HAP-1 (cell line): Measurements from ENCODE around the gene DNM2.
"Not testable (repeated sequence)": the region's sequence is repeated elsewhere in the genome, so short reads cannot be mapped to it uniquely, and the experiment has no call there.

Experiments
- DNase-seq, 2 experiments: peaks; one replicate each; pipeline ENCODE4 v3.0.0-alpha.2; 2016 to 2020; ENCODE audit warnings: low spot score in 2 of 2
- H3K27me3 ChIP-seq: fragments of 250-450 bp; sonication (Bioruptor Pico); 2 replicates; pipeline ENCODE4 v1.5.1; 2020; ENCODE audit warnings: low read depth, mild to moderate bottlenecking, moderate library complexity
- H3K36me3 ChIP-seq: fragments of 250-450 bp; sonication (Bioruptor Pico); replicated peaks from 2 replicates; pipeline ENCODE4 v1.5.1; 2020; ENCODE audit warnings: mild to moderate bottlenecking
- H3K4me1 ChIP-seq: fragments of 250-450 bp; sonication (Bioruptor Pico); 2 replicates; pipeline ENCODE4 v1.5.1; 2020; ENCODE audit warnings: mild to moderate bottlenecking
- H3K4me3 ChIP-seq: fragments of 250-450 bp; sonication (Bioruptor Pico); 2 replicates; pipeline ENCODE4 v1.5.1; 2020; ENCODE audit warnings: mild to moderate bottlenecking, moderate library complexity
- H3K9me3 ChIP-seq: fragments of 250-450 bp; sonication (Bioruptor Pico); 2 replicates; pipeline ENCODE4 v1.5.1; 2020; ENCODE audit warnings: mild to moderate bottlenecking, moderate library complexity
- in situ Hi-C: fragments of 300-500 bp; cut with MboI; formaldehyde crosslinking; loops from 3 replicates; pipeline ENCODE4 v1.14.3; 2020; ENCODE audit warnings: low sequenced_read_pairs, inconsistent platforms, mixed read lengths

The DNM2 gene

DNA sequence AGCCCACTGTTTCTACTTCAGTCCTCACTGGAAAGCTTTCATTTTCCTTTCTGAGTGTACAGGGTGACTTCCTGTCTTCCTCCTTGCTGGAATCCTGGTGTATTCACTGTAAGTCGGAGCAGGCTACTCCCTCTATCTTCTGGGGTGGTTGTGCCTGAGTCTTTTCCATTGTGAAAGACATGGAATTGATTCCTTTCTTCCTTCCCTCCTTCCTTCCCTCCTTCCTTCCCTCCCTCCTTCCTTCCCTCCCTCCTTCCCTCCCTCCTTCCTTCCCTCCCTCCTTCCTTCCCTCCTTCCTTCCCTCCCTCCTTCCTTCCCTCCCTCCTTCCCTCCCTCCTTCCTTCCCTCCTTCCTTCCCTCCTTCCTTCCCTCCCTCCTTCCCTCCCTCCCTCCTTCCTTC, 40.2 kb downstream of the DNM2 start:
- H3K9me3 ChIP-seq, H3K27me3 ChIP-seq, H3K4me3 ChIP-seq, in situ Hi-C loops, H3K4me1 ChIP-seq, DNase-seq: not testable (repeated sequence)
- peaks cover 16% of the 10 kb centered on the region for H3K36me3 ChIP-seq

DNA sequence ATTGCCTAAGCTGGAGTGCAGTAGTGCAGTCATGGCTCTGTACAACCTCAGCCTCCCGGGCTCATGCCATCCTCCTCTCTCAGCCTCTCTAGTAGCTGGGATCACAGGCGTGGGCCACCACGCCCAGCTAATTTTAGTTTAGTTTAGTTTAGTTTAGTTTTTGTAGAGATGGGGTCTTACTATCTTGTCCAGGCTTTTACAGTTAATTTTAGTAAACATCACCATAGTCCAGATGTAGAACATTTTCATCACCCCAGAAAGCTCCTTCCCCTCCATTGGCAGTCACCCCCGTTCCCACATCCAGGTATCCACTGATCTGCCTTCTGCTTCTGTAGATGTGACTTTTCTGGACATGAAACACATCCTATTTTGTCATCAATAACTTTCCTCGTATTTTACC, 41.1 kb downstream of the DNM2 start:
- no peak overlapping the region for H3K4me3 ChIP-seq
- no peaks in the 10 kb centered on the region for H3K27me3 ChIP-seq
- H3K36me3 ChIP-seq, result peaks cover 16% of the 10 kb centered on the region
- no peaks in the 10 kb centered on the region for H3K9me3 ChIP-seq
- no peak for DNase-seq
- in situ Hi-C loops, result no loop called here
- no peaks in the 10 kb centered on the region for H3K4me1 ChIP-seq

DNA sequence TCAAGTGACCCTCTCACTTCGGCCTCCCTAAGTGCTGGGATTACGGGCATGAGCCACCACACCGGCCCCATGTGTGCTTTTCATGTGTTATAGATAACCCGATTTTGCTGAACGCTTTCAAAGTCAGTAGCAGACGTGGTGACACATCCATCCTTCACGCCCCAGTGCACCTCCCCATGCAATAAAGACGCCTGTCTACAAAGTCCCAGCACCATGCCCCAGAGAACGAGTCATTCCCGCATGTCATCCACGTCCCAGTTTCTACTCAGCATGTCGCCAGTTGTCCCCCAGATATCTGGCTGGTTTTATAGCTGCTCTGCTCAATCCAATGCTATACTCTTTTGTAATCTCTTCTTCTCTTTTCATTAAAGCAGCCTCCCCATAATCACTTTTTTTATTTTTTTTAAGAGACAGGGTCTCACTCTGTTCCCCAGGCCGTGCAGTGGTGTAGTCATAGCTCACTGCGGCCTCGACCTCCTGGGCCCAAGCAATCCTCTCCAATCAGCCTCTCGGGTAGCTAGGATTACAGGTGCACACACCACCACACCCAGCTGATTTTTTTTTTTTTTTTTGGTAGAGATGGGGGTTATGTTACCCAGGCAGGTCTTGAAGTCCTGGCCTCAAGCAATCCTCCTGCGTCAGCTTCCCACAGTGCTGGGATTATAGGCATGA, 42.5 kb downstream of the DNM2 start:
- no peaks in the 10 kb centered on the region for H3K9me3 ChIP-seq
- DNase-seq, result no peak
- H3K4me3 ChIP-seq, result no peak overlapping the region
- no peaks in the 10 kb centered on the region for H3K27me3 ChIP-seq
- in situ Hi-C loops, result no loop called here
- peaks cover 16% of the 10 kb centered on the region for H3K36me3 ChIP-seq
- H3K4me1 ChIP-seq, result no peaks in the 10 kb centered on the region

DNA sequence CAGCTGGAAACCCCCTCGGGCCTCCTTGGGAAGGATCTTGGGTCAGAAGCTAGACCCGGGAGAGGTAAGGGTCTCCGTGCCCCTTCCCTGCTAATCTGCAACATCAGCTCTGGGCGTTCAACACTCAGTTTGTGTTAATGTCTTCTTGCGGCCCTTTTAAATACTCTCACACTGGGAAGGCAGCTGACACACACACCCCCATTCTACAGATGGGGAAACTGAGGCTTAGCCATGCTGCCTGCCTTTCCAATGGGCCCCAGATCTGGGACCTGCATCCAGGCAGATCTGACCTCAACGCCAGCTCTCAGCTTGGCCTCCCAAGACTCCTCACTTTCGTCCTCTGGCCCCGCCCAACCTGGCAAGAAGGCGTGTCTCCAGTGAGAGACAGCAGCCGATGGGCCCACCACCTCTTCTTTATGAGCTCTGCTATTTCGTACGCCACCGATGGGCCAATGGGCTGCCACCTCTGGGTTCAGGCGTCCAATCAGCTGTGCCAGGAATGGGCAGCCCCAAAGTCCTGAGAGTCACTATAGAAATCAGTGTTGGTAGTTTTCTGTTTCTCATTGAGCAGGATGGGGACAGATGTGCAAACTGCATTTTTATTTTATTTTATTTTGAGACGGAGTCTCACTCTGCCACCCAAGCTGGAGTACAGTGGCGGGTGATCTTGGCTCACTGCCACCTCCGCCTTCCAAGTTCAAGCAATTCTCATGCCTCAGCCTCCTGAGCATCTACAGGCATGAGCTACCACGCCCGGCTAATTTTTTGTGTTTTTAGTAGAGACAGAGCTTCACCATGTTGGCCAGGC, 43.8 kb downstream of the DNM2 start:
- H3K4me1 ChIP-seq, result no peaks in the 10 kb centered on the region
- DNase-seq, result no peak
- in situ Hi-C loops, result no loop called here
- H3K4me3 ChIP-seq, result no peak overlapping the region
- no peaks in the 10 kb centered on the region for H3K27me3 ChIP-seq
- H3K36me3 ChIP-seq, result peaks cover 16% of the 10 kb centered on the region
- H3K9me3 ChIP-seq, result no peaks in the 10 kb centered on the region

DNA sequence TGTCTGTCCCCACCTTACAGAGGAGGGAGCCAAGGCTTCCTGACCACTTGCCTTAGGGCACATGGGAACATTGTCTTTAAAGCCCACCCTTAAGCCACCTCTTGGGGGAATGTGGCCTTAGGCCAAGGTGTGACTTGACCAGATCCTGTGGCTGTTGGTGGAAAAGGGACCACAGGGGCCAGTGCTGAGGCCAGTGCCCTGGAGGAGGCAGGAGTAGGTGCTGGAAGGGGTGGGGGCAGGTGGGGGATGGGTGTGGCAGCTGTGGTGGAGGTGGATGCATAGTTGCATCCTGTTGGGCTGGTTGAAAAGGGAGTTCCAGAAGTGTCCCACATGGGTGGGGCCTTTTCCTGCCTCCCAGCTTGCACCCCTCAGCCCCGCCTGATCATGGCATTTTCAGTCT, 44.8 kb downstream of the DNM2 start:
- Histone ChIP-seq H3K9me3 (no peaks in the 10 kb centered on the region), H3K4me1 (no peaks in the 10 kb centered on the region), H3K27me3 (no peaks in the 10 kb centered on the region), H3K4me3 (no peak overlapping the region), H3K36me3 (peaks cover 16% of the 10 kb centered on the region)
- in situ Hi-C loops, result no loop called here
- DNase-seq, result peak in 1 of 2 experiments; percentile 26

DNA sequence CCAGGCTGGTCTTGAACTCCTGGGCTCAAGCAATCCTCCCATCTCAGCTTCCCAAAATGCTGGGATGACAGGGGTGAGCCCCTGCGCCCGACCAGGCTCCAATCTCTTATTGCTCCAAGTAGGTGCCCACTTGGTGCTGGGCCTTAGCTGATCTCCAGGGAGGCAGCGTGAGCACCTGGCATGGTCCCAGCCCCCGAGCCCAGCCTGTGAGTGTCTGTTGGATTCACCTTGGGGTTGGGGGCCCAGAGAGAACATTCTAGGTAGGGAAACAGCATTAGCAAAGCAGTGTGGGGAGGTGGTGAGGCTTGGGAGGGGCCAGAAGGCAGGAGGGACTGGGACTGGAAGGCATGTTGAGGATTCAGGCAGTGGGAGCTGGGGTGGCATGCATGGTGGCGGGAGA, 45.5 kb downstream of the DNM2 start:
- Histone ChIP-seq H3K27me3 (no peaks in the 10 kb centered on the region), H3K9me3 (no peaks in the 10 kb centered on the region), H3K4me3 (no peak overlapping the region), H3K36me3 (peaks cover 16% of the 10 kb centered on the region), H3K4me1 (no peaks in the 10 kb centered on the region)
- in situ Hi-C loops, result no loop called here
- no peak for DNase-seq

DNA sequence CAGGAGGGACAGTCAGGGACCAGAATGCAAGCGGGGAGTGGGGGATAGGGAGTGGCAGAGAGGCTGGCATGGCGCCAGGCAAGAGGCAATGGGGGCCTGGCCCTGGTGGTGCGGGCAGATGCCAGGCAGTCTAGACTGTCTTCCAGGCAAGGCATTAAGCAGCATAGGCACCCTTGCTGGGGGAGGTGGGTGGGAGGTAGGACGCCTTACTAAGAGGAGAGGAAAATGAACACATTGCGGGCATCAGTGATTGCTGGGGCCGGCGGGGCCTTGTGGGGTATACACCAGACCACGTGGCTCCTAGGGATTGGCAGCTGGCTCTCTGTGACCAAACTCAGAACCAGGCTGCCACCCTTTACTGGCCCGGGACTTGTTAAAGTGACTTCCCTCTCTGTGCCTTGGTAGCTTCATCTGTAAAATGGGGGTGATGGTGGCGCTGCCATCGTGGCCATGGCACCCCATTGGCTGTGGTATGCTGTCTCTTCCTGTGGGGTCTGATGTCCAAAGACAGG, 46.0 kb downstream of the DNM2 start:
- Histone ChIP-seq H3K36me3 (peaks cover 16% of the 10 kb centered on the region), H3K4me1 (no peaks in the 10 kb centered on the region), H3K9me3 (no peaks in the 10 kb centered on the region), H3K4me3 (no peak overlapping the region), H3K27me3 (no peaks in the 10 kb centered on the region)
- in situ Hi-C loops, result no loop called here
- DNase-seq, result no peak

DNA sequence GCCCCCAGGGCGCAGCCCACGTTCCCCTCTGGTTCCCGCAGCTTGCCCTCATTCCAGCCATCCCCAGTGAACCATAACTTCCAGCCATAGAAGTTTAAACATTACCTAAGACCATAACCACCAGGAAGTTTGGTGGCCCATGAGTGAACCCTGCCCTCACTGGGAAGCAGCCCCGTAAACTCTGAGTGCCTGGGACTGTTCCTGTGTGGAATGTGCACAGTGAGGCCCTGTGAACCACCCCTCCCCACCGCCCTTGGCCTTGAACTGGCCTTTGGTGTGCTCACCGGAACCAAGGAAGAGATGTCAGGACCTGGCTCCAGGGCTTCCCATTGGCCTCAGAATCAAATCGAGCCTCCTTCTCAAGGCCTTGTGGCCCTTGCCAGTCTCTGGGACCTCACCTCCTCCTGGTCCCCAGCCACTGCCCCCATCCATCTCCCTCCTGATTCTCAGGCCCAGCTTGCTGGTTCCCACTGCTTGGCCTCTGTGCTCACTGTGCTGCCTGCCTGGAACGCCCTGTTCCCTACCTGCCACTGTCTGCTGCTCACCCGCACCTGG, 46.5 kb downstream of the DNM2 start:
- in situ Hi-C loops, result no loop called here

DNA sequence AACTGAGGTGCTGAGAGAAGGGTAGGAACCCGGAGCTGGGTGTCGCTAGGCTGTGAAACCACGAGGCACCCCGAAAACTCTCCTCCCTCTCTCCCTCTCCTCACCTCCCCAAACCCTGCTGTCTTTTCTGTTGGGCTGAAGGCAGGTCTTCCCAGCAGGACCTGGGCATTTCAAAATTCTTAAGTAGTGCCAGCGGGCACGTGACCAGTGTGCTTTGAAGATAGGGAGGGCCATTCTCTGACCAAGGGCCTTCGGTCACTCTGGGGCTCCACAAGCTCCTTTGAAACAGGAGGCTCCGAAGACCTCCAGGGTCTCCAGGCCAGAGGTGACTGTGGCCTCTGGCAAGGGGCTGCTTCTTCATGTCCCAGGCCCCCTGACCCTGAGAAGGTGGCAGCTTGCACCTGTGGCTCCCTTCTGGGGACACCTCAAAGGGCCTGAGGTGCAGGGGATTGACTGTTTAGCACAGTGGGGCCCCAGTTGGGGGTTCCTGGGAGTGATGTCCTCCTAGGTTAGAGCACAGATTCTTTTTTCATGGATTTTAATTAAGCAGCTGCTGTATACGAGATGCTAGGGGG, 48.3 kb downstream of the DNM2 start:
- Histone ChIP-seq H3K27me3 (no peaks in the 10 kb centered on the region), H3K9me3 (no peaks in the 10 kb centered on the region), H3K4me3 (no peak overlapping the region), H3K4me1 (no peaks in the 10 kb centered on the region), H3K36me3 (peaks cover 19% of the 10 kb centered on the region)
- DNase-seq, result no peak
- in situ Hi-C loops, result no loop called here

More for the DNA sequence above, 46.5 kb downstream of the DNM2 start:
- Histone ChIP-seq H3K4me1 (no peaks in the 10 kb centered on the region), H3K9me3 (no peaks in the 10 kb centered on the region), H3K4me3 (no peak overlapping the region), H3K36me3 (peaks cover 16% of the 10 kb centered on the region), H3K27me3 (no peaks in the 10 kb centered on the region)
- DNase-seq, result no peak

DNA sequence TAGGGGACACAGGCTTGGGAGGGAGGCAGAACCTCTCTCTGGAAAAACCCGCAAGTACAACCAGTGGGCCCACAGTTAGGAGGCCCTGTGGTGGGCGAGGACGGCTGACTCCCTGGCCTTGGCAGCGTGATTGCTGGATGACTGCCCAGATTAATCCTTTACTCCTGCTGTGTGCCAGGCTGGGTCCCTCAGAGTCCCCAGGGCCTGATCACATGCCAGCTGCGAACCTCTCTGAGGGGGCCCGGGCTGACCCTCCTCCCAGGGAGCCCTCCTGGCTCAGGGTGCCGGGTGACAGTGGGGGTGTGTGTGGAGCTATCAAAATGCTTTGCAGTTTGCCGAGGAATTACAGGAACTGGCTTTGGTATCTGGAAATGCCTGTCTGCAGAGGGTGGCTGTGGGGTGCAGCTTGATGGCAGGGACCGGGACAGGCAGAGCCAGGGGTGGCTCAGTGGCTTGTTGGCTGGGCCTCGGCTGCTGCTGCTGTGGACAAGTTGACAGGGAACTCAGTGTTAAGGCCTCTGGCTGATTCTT, 48.9 kb downstream of the DNM2 start:
- in situ Hi-C loops, result no loop called here
- no peak for DNase-seq

DNA sequence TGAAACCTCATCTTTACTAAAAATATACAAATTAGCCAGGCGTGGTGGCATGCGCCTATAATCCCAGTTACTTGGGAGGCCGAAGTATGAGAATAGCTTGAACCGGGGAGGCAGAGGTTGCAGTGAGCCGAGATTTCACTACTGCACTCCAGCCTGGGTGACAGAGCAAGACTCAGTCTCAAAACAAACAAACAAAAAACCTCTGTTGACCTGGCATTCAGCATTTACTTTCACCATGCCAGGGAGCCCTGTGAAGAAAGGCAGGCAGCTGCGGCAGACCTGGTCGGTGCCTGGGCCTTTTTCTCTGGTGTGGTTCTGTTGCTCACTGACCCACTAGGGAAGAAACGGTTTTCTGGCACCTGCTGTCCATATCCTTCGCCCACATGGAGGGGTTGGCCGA, 49.8 kb downstream of the DNM2 start:
- Histone ChIP-seq H3K4me3 (no peak overlapping the region), H3K9me3 (no peaks in the 10 kb centered on the region), H3K4me1 (no peaks in the 10 kb centered on the region), H3K27me3 (no peaks in the 10 kb centered on the region), H3K36me3 (peaks cover 6% of the 10 kb centered on the region)
- no peak for DNase-seq
- in situ Hi-C loops, result no loop called here

More for the DNA sequence above, 48.9 kb downstream of the DNM2 start:
- Histone ChIP-seq H3K4me3 (no peak overlapping the region), H3K9me3 (no peaks in the 10 kb centered on the region), H3K27me3 (no peaks in the 10 kb centered on the region), H3K4me1 (no peaks in the 10 kb centered on the region), H3K36me3 (peaks cover 13% of the 10 kb centered on the region)

DNA sequence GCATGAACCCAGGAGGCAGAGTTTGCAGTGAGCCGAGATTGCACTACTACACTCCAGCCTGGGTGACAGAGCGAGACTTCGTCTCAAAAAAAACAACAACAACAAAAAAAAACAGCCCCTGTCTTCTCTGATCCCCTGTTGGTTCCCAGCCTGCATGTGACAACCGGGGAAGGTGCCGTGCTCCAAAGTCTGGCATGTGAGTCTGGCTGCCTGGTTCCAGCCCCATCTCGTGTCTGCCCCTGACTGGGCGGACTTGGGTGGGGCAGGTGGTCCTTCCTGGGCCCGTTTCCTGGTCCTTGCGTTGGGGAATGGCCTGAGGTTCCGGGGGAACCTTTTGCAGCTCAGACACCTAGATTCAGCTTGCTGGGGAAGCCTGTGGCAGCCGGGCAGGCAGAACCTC, 50.5 kb downstream of the DNM2 start:
- DNase-seq, result no peak
- H3K9me3 ChIP-seq, result no peaks in the 10 kb centered on the region
- no peaks in the 10 kb centered on the region for H3K4me1 ChIP-seq
- peaks cover 8% of the 10 kb centered on the region for H3K36me3 ChIP-seq
- no peaks in the 10 kb centered on the region for H3K27me3 ChIP-seq
- H3K4me3 ChIP-seq, result no peak overlapping the region
- in situ Hi-C loops, result no loop called here

DNA sequence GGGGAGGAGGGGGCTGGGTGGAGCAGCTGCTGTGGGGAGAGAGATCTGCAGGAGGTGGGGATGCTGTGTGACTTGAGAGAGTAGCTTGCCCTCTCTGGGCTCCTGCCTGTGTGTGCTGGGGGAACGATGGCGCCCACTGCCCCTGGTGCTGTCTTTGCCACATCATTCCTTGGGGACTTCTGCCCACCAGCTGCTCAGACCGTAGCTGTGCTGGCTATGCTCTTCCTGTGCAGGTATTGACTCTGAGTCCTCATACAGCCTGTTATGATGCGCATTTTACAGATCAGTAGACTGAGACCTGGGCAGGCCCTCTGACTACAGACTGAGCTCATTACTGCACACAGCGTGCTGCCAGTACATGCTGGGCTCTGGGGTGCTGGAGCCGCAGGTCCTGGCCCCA, 51.1 kb downstream of the DNM2 start:
- in situ Hi-C loops, result no loop called here
- H3K4me1 ChIP-seq, result no peaks in the 10 kb centered on the region
- DNase-seq, result no peak
- H3K36me3 ChIP-seq, result peaks cover 14% of the 10 kb centered on the region
- no peaks in the 10 kb centered on the region for H3K27me3 ChIP-seq
- no peaks in the 10 kb centered on the region for H3K9me3 ChIP-seq
- H3K4me3 ChIP-seq, result no peak overlapping the region
